H1 (cell line): ENCODE measurements around the gene TMEM200C. TPM values are rescaled to one million over a fixed set of nuclear protein-coding genes. Genes with fewer than 3 reads are reported as not detected.

Experiments
- CTCF ChIA-PET: fragments of 300-600 bp; sonication (Branson Sonifier 250); formaldehyde crosslinking; loops from one replicate; lab custom pipeline; 2021; ENCODE audit not compliant: partially characterized antibody; lab: Charles Lee
- POLR2A ChIA-PET: fragments of 300-600 bp; sonication (Branson Sonifier 250); formaldehyde crosslinking; loops from one replicate; lab custom pipeline; 2021; ENCODE audit warnings: inconsistent platforms; ENCODE audit not compliant: partially characterized antibody; lab: Charles Lee
- DNase-seq, 2 experiments: peaks; one replicate each; pipeline versions ENCODE4 v3.0.0 to v3.0.0-alpha.2; 2010 to 2022; ENCODE audit warnings: low spot score in 2 of 2, low read depth in 1 of 2, mixed read lengths in 1 of 2
- FAIRE-seq: peaks from 2 replicates; lab custom pipeline; 2011; peaks lifted over from hg19 to GRCh38; lab: Jason Lieb, UNC
- H2AFZ ChIP-seq: 2 replicates; pipeline ENCODE4 v1.8.1; 2012; ENCODE audit warnings: low read length, inconsistent platforms
- H2AK5ac ChIP-seq: 2 replicates; pipeline ENCODE4 v1.6.1; 2013; ENCODE audit warnings: low read depth, low read length
- H2BK120ac ChIP-seq: replicated peaks from 2 replicates; pipeline ENCODE3; 2013; ENCODE audit warnings: low read depth, low read length, inconsistent platforms
- H2BK12ac ChIP-seq: 2 replicates; pipeline ENCODE4 v1.6.1; 2013; ENCODE audit warnings: low read depth, low read length
- H2BK15ac ChIP-seq: 2 replicates; pipeline ENCODE4 v1.6.1; 2013; ENCODE audit warnings: low read length
- H2BK20ac ChIP-seq: 2 replicates; pipeline ENCODE4 v1.6.1; 2013; ENCODE audit warnings: low read length
- H2BK5ac ChIP-seq: 2 replicates; pipeline ENCODE4 v1.6.1; 2013; ENCODE audit warnings: low read depth, low read length
- H3K14ac ChIP-seq: 2 replicates; pipeline ENCODE4 v1.6.1; 2013; ENCODE audit warnings: inconsistent platforms; ENCODE audit not compliant: insufficient read length
- H3K18ac ChIP-seq: 2 replicates; pipeline ENCODE4 v1.6.1; 2013; ENCODE audit warnings: low read length; ENCODE audit errors: extremely low read depth
- H3K23ac ChIP-seq: 2 replicates; pipeline ENCODE4 v1.6.1; 2013; ENCODE audit warnings: inconsistent platforms; ENCODE audit not compliant: insufficient read length
- H3K23me2 ChIP-seq: 2 replicates; pipeline ENCODE4 v1.6.1; 2013; ENCODE audit warnings: low read depth, low read length
- H3K27ac ChIP-seq: 2 replicates; pipeline ENCODE4 v1.6.1; 2011; ENCODE audit warnings: low read depth, low read length, inconsistent platforms
- H3K27me3 ChIP-seq, 4 experiments: replicated peaks in 1 of 4; 1 replicate in 1 of 4; 2 replicates in 3 of 4; pipeline versions ENCODE4 v1.6.1 to v1.8.1; 2011 to 2013; ENCODE audit warnings: low read length in 3 of 4, mild to moderate bottlenecking in 3 of 4, inconsistent platforms in 2 of 4, mixed read lengths in 2 of 4, moderate library complexity in 1 of 4; ENCODE audit not compliant: control insufficient read depth in 3 of 4, insufficient read depth in 3 of 4; ENCODE audit errors: extremely low read depth in 1 of 4
- H3K36me3 ChIP-seq, 4 experiments: 2 replicates each; pipeline versions ENCODE4 v1.6.1 to v1.8.1; 2011 to 2013; ENCODE audit warnings: mild to moderate bottlenecking in 4 of 4, low read length in 3 of 4, moderate library complexity in 2 of 4, control low read depth in 1 of 4, inconsistent platforms in 1 of 4; ENCODE audit not compliant: insufficient read depth in 4 of 4, control insufficient read depth in 2 of 4
- H3K4ac ChIP-seq: replicated peaks from 2 replicates; pipeline ENCODE3; 2013; ENCODE audit warnings: low read length, low read depth, mixed read lengths, inconsistent platforms; ENCODE audit not compliant: insufficient read length
- H3K4me1 ChIP-seq, 4 experiments: replicated peaks in 1 of 4; 1 replicate in 1 of 4; 2 replicates in 3 of 4; pipeline versions ENCODE4 v1.6.1 to v1.8.1; 2011 to 2013; ENCODE audit warnings: low read length in 3 of 4, inconsistent platforms in 2 of 4, mixed read lengths in 1 of 4; ENCODE audit not compliant: insufficient read depth in 4 of 4, control insufficient read depth in 3 of 4
- H3K4me2 ChIP-seq, 2 experiments: 2 replicates each; pipeline versions ENCODE4 v1.6.1 to v1.8.1; 2011 to 2013; ENCODE audit warnings: low read depth in 2 of 2, low read length in 2 of 2, control low read depth in 1 of 2, inconsistent platforms in 1 of 2, mild to moderate bottlenecking in 1 of 2; ENCODE audit not compliant: insufficient read depth in 1 of 2
- H3K4me3 ChIP-seq, 4 experiments: fragments of 200-600, 300-600 bp in 1 of 4; sonication (generic), shearing (Covaris generic), sonication (Bioruptor Twin) in 1 of 4; 2 replicates each; pipeline versions ENCODE4 v1.5.1 to v1.8.1; 2011 to 2016; ENCODE audit warnings: low read length in 4 of 4, low read depth in 3 of 4, control low read depth in 2 of 4, inconsistent platforms in 2 of 4, mild to moderate bottlenecking in 2 of 4, mixed read lengths in 1 of 4, moderate library complexity in 1 of 4; ENCODE audit not compliant: insufficient read depth in 2 of 4; ENCODE audit errors: extremely low read depth in 1 of 4
- H3K56ac ChIP-seq: replicated peaks from 2 replicates; pipeline ENCODE3; 2013; ENCODE audit warnings: low read depth, mild to moderate bottlenecking, mixed read lengths, low read length, inconsistent platforms; ENCODE audit not compliant: insufficient read length
- H3K79me1 ChIP-seq: 2 replicates; pipeline ENCODE4 v1.6.1; 2013; ENCODE audit warnings: low read depth, low read length, control low read depth
- H3K79me2 ChIP-seq, 2 experiments: 2 replicates each; pipeline versions ENCODE4 v1.6.1 to v1.8.1; 2012 to 2013; ENCODE audit warnings: low read length in 2 of 2, mild to moderate bottlenecking in 2 of 2, inconsistent platforms in 1 of 2; ENCODE audit not compliant: insufficient read depth in 2 of 2, control insufficient read depth in 1 of 2
- H3K9ac ChIP-seq, 4 experiments: replicated peaks in 1 of 4; 1 replicate in 1 of 4; 2 replicates in 3 of 4; pipeline versions ENCODE4 v1.6.1 to v1.8.1; 2011 to 2013; ENCODE audit warnings: low read depth in 3 of 4, low read length in 3 of 4, control low read depth in 2 of 4, mild to moderate bottlenecking in 2 of 4, moderate library complexity in 2 of 4, inconsistent platforms in 1 of 4; ENCODE audit errors: extremely low read depth in 1 of 4
- H3K9me3 ChIP-seq, 2 experiments: 2 replicates each; pipeline versions ENCODE4 v1.6.1 to v1.8.1; 2012 to 2013; ENCODE audit warnings: mild to moderate bottlenecking in 2 of 2, moderate library complexity in 2 of 2, control low read depth in 1 of 2, inconsistent platforms in 1 of 2, low read depth in 1 of 2, low read length in 1 of 2, mixed read lengths in 1 of 2; ENCODE audit not compliant: insufficient read depth in 2 of 2
- H4K20me1 ChIP-seq, 2 experiments: replicated peaks in 1 of 2; 2 replicates each; pipeline versions ENCODE3 to v1.8.1; 2011 to 2013; ENCODE audit warnings: inconsistent platforms in 2 of 2, low read length in 2 of 2, mild to moderate bottlenecking in 1 of 2; ENCODE audit not compliant: insufficient read depth in 2 of 2, control insufficient read depth in 1 of 2
- H4K5ac ChIP-seq: 2 replicates; pipeline ENCODE4 v1.6.1; 2013; ENCODE audit warnings: low read length, low read depth, mixed read lengths, inconsistent platforms; ENCODE audit not compliant: insufficient read length
- H4K8ac ChIP-seq: 2 replicates; pipeline ENCODE4 v1.8.0; 2013; ENCODE audit warnings: mild to moderate bottlenecking, moderate library complexity, low read length, inconsistent platforms; ENCODE audit not compliant: insufficient read depth; ENCODE audit errors: extremely low read depth
- H4K91ac ChIP-seq: replicated peaks from 2 replicates; pipeline ENCODE3; 2013; ENCODE audit warnings: low read length, mixed read lengths, inconsistent platforms; ENCODE audit not compliant: insufficient read length
- CBX5 ChIP-seq: fragments of 300-800, 300-1000 bp; sonication (generic); IDR thresholded peaks from 2 replicates; pipeline ENCODE4 v1.7.1; 2016; ENCODE audit warnings: antibody characterized with exemption, low read length, low read depth
- CBX8 ChIP-seq: fragments of 300-800, 300-1000 bp; sonication (generic); IDR thresholded peaks from 2 replicates; pipeline ENCODE4 v1.7.1; 2016; ENCODE audit warnings: low read depth, low read length, borderline replicate concordance
- GABPA ChIP-seq: IDR thresholded peaks from 2 replicates; pipeline ENCODE4 v1.6.1; 2011; ENCODE audit warnings: mild to moderate bottlenecking, low read length, moderate library complexity, borderline replicate concordance; ENCODE audit not compliant: insufficient read depth
- GTF2F1 ChIP-seq: IDR thresholded peaks from 2 replicates; pipeline ENCODE4 v1.6.1; 2012; ENCODE audit warnings: low read depth, low read length, improper control_type of control experiment, borderline replicate concordance
- MAFK ChIP-seq: IDR thresholded peaks from 2 replicates; pipeline ENCODE4 v1.6.1; 2012; ENCODE audit warnings: low read depth, mild to moderate bottlenecking, improper control_type of control experiment, low read length
- NRF1 ChIP-seq: IDR thresholded peaks from 2 replicates; pipeline ENCODE4 v1.6.1; 2011; ENCODE audit warnings: mild to moderate bottlenecking, low read depth, low read length, improper control_type of control experiment
- RNF2 ChIP-seq: fragments of 200-900, 300-1000 bp; sonication (generic); IDR thresholded peaks from 2 replicates; pipeline ENCODE4 v1.7.1; 2016; ENCODE audit warnings: borderline replicate concordance, low read depth, mild to moderate bottlenecking, antibody characterized with exemption, low read length; ENCODE audit not compliant: poor library complexity, severe bottlenecking; ENCODE audit errors: missing control alignments
- ZNF274 ChIP-seq: IDR thresholded peaks from 2 replicates; pipeline ENCODE4 v1.7.0; 2012; ENCODE audit warnings: low read length, borderline replicate concordance; ENCODE audit errors: extremely low read depth
- WGBS, 2 experiments: shearing (Covaris generic) in 1 of 2; methylation state at CpG; one replicate each; pipeline versions ENCODE4 v1.1.6 to v1.1.7; 2013 to 2015; ENCODE audit warnings: low lambda C conversion rate in 2 of 2, mixed read lengths in 2 of 2, inconsistent platforms in 1 of 2, low coverage in 1 of 2, missing lambda C conversion rate in 1 of 2; ENCODE audit not compliant: insufficient replicate concordance in 2 of 2, insufficient coverage in 1 of 2, insufficient read length in 1 of 2; ENCODE audit errors: extremely low coverage in 1 of 2, missing lambda C conversion rate in 1 of 2; 5-methylcytosine and 5-hydroxymethylcytosine counted together
- polyA plus RNA-seq, 7 experiments: library from polyadenylated mRNA; depleted of rRNA in 3 of 7; stranded (reverse) in 5 of 7; unstranded in 2 of 7; fragments of >200 nt in 5 of 7; fragments of 200-250 nt in 2 of 7; gene quantifications; 1 replicate in 5 of 7; 2 replicates in 1 of 7; 4 replicates in 1 of 7; pipeline versions ENCODE4 v1.2.1 to v1.2.3, GENCODE V29; 2011 to 2013; ENCODE audit warnings: missing spikeins in 2 of 7, mixed read lengths in 2 of 7
- total RNA-seq: library from RNA; stranded (reverse); fragmentation: NEBNext Ultra II Directional; extraction: Animal tissue kit (Norgen Biotek cat#: 25700); gene quantifications from 2 replicates; pipeline ENCODE4 v1.2.1, GENCODE V29; 2021
- TF ChIP-seq, protein P1 (sequence below): IDR thresholded peaks from 2 replicates; pipeline ENCODE4 v1.6.1; 2011; ENCODE audit warnings: low read depth, mild to moderate bottlenecking, low read length; ENCODE audit not compliant: insufficient read depth

Gene TMEM200C
- total and polyA plus RNA-seq, 2 of the 8 experiments (the other 6 are each of a cell fraction or from before 2014, with no cell fraction given), result 3.4 to 9.6 TPM

DNA sequence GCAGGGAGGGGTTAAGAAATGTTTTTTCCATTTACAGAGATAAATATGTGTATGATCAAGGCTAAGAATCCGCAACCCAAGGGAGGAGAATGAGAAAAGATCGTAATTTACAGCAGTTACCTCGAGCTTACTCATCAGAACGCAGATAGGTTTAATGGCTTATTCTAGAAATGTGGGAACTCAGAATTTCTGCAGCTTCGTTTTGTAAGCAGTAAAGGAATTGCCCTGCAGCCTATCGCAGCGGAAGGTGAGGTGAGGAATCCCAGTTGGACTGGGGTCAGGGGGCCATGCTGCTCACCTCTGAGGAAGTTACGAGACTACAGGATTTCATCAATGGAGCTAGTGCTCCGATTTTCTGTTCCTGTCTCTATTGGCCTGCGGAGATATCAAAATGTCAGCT, 8.1 kb upstream of the TMEM200C start:
- Histone ChIP-seq H3K27ac (no peak overlapping the region), H2BK15ac (no peak overlapping the region), H4K91ac (no peak overlapping the region), H4K5ac (no peak overlapping the region), H3K36me3 (no peaks in the 10 kb centered on the region; a peak in 1 of 8 replicates), H3K4me3 (no peak overlapping the region), H2BK5ac (no peak overlapping the region), H3K14ac (no peak overlapping the region), H4K8ac (no peak overlapping the region), H3K4me1 (peaks cover 0 to 3% (median 0%) of the 10 kb centered on the region in 4 experiments; a peak in 2 of 7 replicates), H3K4me2 (no peak overlapping the region), H3K23me2 (no peaks in the 10 kb centered on the region), H2BK12ac (no peak overlapping the region), H4K20me1 (no peaks in the 10 kb centered on the region), H3K4ac (no peak overlapping the region), H3K23ac (no peak overlapping the region), H3K9me3 (no peaks in the 10 kb centered on the region), H2BK20ac (no peak overlapping the region), H3K18ac (no peak overlapping the region), H3K56ac (no peak overlapping the region), H3K9ac (no peak overlapping the region), H3K27me3 (no peaks in the 10 kb centered on the region), H2AFZ (no peak overlapping the region), H2BK120ac (no peak overlapping the region), H3K79me2 (no peaks in the 10 kb centered on the region), H2AK5ac (no peak overlapping the region), H3K79me1 (no peaks in the 10 kb centered on the region)
- ChIA-PET POLR2A (no interaction called here), CTCF (interaction anchor here (0.8 to 1.6 kb wide), 2 partner anchors 11 to 13 kb away, joined by 3 to 4 read pairs; no protein-coding TSS in a partner anchor)
- WGBS, 2 experiments, result 90% methylated on average over 10 of the region's 10 CpGs; no CpG with 5 or more reads in 1 of the 2 experiments
- TF ChIP-seq GTF2F1 (no peak), NRF1 (no peak), ZNF274 (no peak), MAFK (no peak), CBX8 (no peak), RNF2 (no peak), GABPA (no peak), CBX5 (no peak)
- TF ChIP-seq, protein P1, sequence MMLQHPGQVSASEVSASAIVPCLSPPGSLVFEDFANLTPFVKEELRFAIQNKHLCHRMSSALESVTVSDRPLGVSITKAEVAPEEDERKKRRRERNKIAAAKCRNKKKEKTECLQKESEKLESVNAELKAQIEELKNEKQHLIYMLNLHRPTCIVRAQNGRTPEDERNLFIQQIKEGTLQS, result no peak
- FAIRE-seq (no peak), DNase-seq (no peak)
